ENCODE data around the gene COL2A1.

The COL2A1 gene

GRCh38 chr12:48022676-48023385, 18.6 kb upstream of the COL2A1 start:
- Histone ChIP-seq H3K4me2 (ENCODE audit: low read depth, low read length, poor library complexity, severe bottlenecking) (no peak overlapping the region), H3K4me3 (ENCODE audit: insufficient read depth, low read length, poor library complexity, severe bottlenecking) (no peak overlapping the region), H3K9me2 (replicated peaks; ENCODE audit: insufficient read depth, low read length) (no peaks in the 10 kb centered on the region), H3K27me3 (ENCODE audit: low read length) (no peaks in the 10 kb centered on the region), H3F3A (ENCODE audit: insufficient read depth) (no peaks in the 10 kb centered on the region), H3K9me3 (ENCODE audit: insufficient read depth, low read length) (no peaks in the 10 kb centered on the region), H3K79me2 (ENCODE audit: insufficient read depth, low read length) (no peaks in the 10 kb centered on the region), H3K27ac (ENCODE audit: low read depth, low read length) (no peak overlapping the region), H4K20me1 (ENCODE audit: low read depth, low read length) (no peaks in the 10 kb centered on the region), H3K36me3 (ENCODE audit: low read length) (no peaks in the 10 kb centered on the region), H2AFZ (ENCODE audit: low read depth, low read length, severe bottlenecking) (no peak overlapping the region), H3K9ac (ENCODE audit: low read length) (no peak overlapping the region)
- TF ChIP-seq CTCF (IDR thresholded peaks at IDR 0.05; ENCODE audit: insufficient read depth, low read length, poor library complexity, severe bottlenecking) (no peak), EZH2phosphoT487 (conservative IDR thresholded peaks at IDR 0.05; ENCODE audit: low read length) (no peak)

- Histone ChIP-seq H4K20me1 (ENCODE audit: low read depth, low read length) (no peaks in the 10 kb centered on the region), H3K9me3 (ENCODE audit: insufficient read depth, low read length) (no peaks in the 10 kb centered on the region), H3K27ac (ENCODE audit: low read depth, low read length) (no peak overlapping the region), H3K9me2 (replicated peaks; ENCODE audit: insufficient read depth, low read length) (no peaks in the 10 kb centered on the region), H3K9ac (ENCODE audit: low read length) (no peak overlapping the region), H3K4me3 (ENCODE audit: insufficient read depth, low read length, poor library complexity, severe bottlenecking) (no peak overlapping the region), H3K36me3 (ENCODE audit: low read length) (no peaks in the 10 kb centered on the region), H3K4me2 (ENCODE audit: low read depth, low read length, poor library complexity, severe bottlenecking) (no peak overlapping the region), H3K79me2 (ENCODE audit: insufficient read depth, low read length) (no peaks in the 10 kb centered on the region), H2AFZ (ENCODE audit: low read depth, low read length, severe bottlenecking) (no peak overlapping the region), H3F3A (ENCODE audit: insufficient read depth) (no peaks in the 10 kb centered on the region), H3K27me3 (ENCODE audit: low read length) (no peaks in the 10 kb centered on the region)
- TF ChIP-seq EZH2phosphoT487 (conservative IDR thresholded peaks at IDR 0.05; ENCODE audit: low read length) (no peak), CTCF (IDR thresholded peaks at IDR 0.05; ENCODE audit: insufficient read depth, low read length, poor library complexity, severe bottlenecking) (no peak)
Observed at GRCh38 chr12:48022180-48022521, 17.9 kb upstream of the COL2A1 start.

GRCh38 chr12:48021485-48022179, 17.4 kb upstream of the COL2A1 start:
- Histone ChIP-seq H3K9ac (ENCODE audit: low read length) (no peak overlapping the region), H4K20me1 (ENCODE audit: low read depth, low read length) (no peaks in the 10 kb centered on the region), H3K4me3 (ENCODE audit: insufficient read depth, low read length, poor library complexity, severe bottlenecking) (no peak overlapping the region), H3K27me3 (ENCODE audit: low read length) (no peaks in the 10 kb centered on the region), H3K9me3 (ENCODE audit: insufficient read depth, low read length) (no peaks in the 10 kb centered on the region), H3F3A (ENCODE audit: insufficient read depth) (no peaks in the 10 kb centered on the region), H3K27ac (ENCODE audit: low read depth, low read length) (no peak overlapping the region), H3K9me2 (replicated peaks; ENCODE audit: insufficient read depth, low read length) (no peaks in the 10 kb centered on the region), H2AFZ (ENCODE audit: low read depth, low read length, severe bottlenecking) (no peak overlapping the region), H3K36me3 (ENCODE audit: low read length) (no peaks in the 10 kb centered on the region), H3K4me2 (ENCODE audit: low read depth, low read length, poor library complexity, severe bottlenecking) (no peak overlapping the region), H3K79me2 (ENCODE audit: insufficient read depth, low read length) (no peaks in the 10 kb centered on the region)
- TF ChIP-seq CTCF (IDR thresholded peaks at IDR 0.05; ENCODE audit: insufficient read depth, low read length, poor library complexity, severe bottlenecking): no peak
- TF ChIP-seq EZH2phosphoT487 (conservative IDR thresholded peaks at IDR 0.05; ENCODE audit: low read length): no peak
